Cardiac muscle cell (in vitro differentiated cells and primary cell): Measurements from ENCODE around the gene TRHDE. TPM values are rescaled to one million over a fixed set of nuclear protein-coding genes. Genes with fewer than 3 reads are reported as not detected.

ENCODE experiments used
- DNase-seq, 2 donors: peaks; one replicate each; pipeline versions ENCODE4 v3.0.0 to v3.0.0-alpha.2; 2010 to 2017; ENCODE audit warnings: low read depth in 1 of 2, low spot score in 1 of 2
- H3K27ac ChIP-seq: fragments of 200-600 bp; sonication (generic); 2 replicates; pipeline ENCODE4 v1.5.1; 2016
- H3K27me3 ChIP-seq: fragments of 200-600 bp; sonication (generic); 2 replicates; pipeline ENCODE4 v1.6.0; 2016; ENCODE audit warnings: control low read depth
- H3K36me3 ChIP-seq: fragments of 200-600 bp; sonication (generic); 2 replicates; pipeline ENCODE4 v1.5.1; 2016; ENCODE audit warnings: control low read depth
- H3K4me1 ChIP-seq: fragments of 200-600 bp; sonication (generic); 2 replicates; pipeline ENCODE4 v1.8.1; 2017; ENCODE audit warnings: low read depth, mild to moderate bottlenecking, mixed run types
- H3K4me3 ChIP-seq: fragments of 200-600 bp; sonication (generic); 2 replicates; pipeline ENCODE4 v1.5.1; 2016; ENCODE audit warnings: mild to moderate bottlenecking
- H3K9me3 ChIP-seq: fragments of 200-600 bp; sonication (generic); 2 replicates; pipeline ENCODE4 v1.5.1; 2017; ENCODE audit warnings: low read depth, mild to moderate bottlenecking, control low read depth
- CTCF ChIP-seq: IDR thresholded peaks from 2 replicates; pipeline ENCODE4 v1.5.1; 2012; ENCODE audit warnings: low read depth, mild to moderate bottlenecking, low read length
- polyA plus RNA-seq: library from polyadenylated mRNA; unstranded; fragments of >200 nt; fragmentation: Nextera tagmentation; extraction: Ambion mirVana; gene quantifications from 2 replicates; pipeline ENCODE4 v1.2.1, GENCODE V29; 2016
- total RNA-seq: library from RNA; depleted of rRNA; stranded (reverse); fragments of >200 nt; gene quantifications from 2 replicates; pipeline ENCODE4 v1.2.3, GENCODE V29; 2016

Gene TRHDE
- total and polyA plus RNA-seq, 2 experiments from 2014 or later = not detected

- no peak overlapping the region for H3K4me3 ChIP-seq
- no peaks in the 10 kb centered on the region for H3K9me3 ChIP-seq
- no peaks in the 10 kb centered on the region for H3K4me1 ChIP-seq
- no peak overlapping the region for H3K27ac ChIP-seq
- TF ChIP-seq CTCF = no peak
- DNase-seq = no peak
- H3K27me3 ChIP-seq = no peaks in the 10 kb centered on the region
- no peaks in the 10 kb centered on the region for H3K36me3 ChIP-seq
Observed at GRCh38 chr12:72236071-72236705, 36.0 kb upstream of the TRHDE start.

GRCh38 chr12:72241552-72241951 is 30.6 kb upstream of the TRHDE start:
- DNase-seq = no peak
- H3K27me3 ChIP-seq = no peaks in the 10 kb centered on the region
- no peak overlapping the region for H3K4me3 ChIP-seq
- no peak overlapping the region for H3K27ac ChIP-seq
- no peak for TF ChIP-seq CTCF
- H3K9me3 ChIP-seq = no peaks in the 10 kb centered on the region
- H3K4me1 ChIP-seq = no peaks in the 10 kb centered on the region
- H3K36me3 ChIP-seq = no peaks in the 10 kb centered on the region

- DNase-seq = no peak
- TF ChIP-seq CTCF = no peak
- Histone ChIP-seq H3K9me3 (no peaks in the 10 kb centered on the region), H3K27ac (no peak overlapping the region), H3K4me3 (no peak overlapping the region), H3K27me3 (no peaks in the 10 kb centered on the region), H3K4me1 (no peaks in the 10 kb centered on the region), H3K36me3 (no peaks in the 10 kb centered on the region)
Observed at GRCh38 chr12:72242946-72243345, 29.2 kb upstream of the TRHDE start.

- no peaks in the 10 kb centered on the region for H3K27me3 ChIP-seq
- no peak overlapping the region for H3K4me3 ChIP-seq
- no peak for TF ChIP-seq CTCF
- no peaks in the 10 kb centered on the region for H3K36me3 ChIP-seq
- H3K4me1 ChIP-seq = no peaks in the 10 kb centered on the region
- H3K27ac ChIP-seq = no peak overlapping the region
- H3K9me3 ChIP-seq = no peaks in the 10 kb centered on the region
- DNase-seq = no peak
Observed at GRCh38 chr12:72246370-72246769, 25.8 kb upstream of the TRHDE start.

GRCh38 chr12:72250346-72250745 is 21.8 kb upstream of the TRHDE start:
- no peak for DNase-seq
- H3K27me3 ChIP-seq = no peaks in the 10 kb centered on the region
- TF ChIP-seq CTCF = no peak
- no peaks in the 10 kb centered on the region for H3K36me3 ChIP-seq
- no peak overlapping the region for H3K27ac ChIP-seq
- H3K9me3 ChIP-seq = no peaks in the 10 kb centered on the region
- H3K4me1 ChIP-seq = no peaks in the 10 kb centered on the region
- no peak overlapping the region for H3K4me3 ChIP-seq

GRCh38 chr12:72256725-72257124 is 15.4 kb upstream of the TRHDE start:
- H3K4me1 ChIP-seq = no peaks in the 10 kb centered on the region
- no peak for DNase-seq
- no peak overlapping the region for H3K27ac ChIP-seq
- no peak for TF ChIP-seq CTCF
- no peak overlapping the region for H3K4me3 ChIP-seq
- no peaks in the 10 kb centered on the region for H3K36me3 ChIP-seq
- H3K27me3 ChIP-seq = no peaks in the 10 kb centered on the region
- no peaks in the 10 kb centered on the region for H3K9me3 ChIP-seq
